Smooth muscle cell (in vitro differentiated cells): Measurements from ENCODE around the gene PLEK2. TPM values are rescaled to one million over a fixed set of nuclear protein-coding genes. Genes with fewer than 3 reads are reported as not detected.

Experiments
- DNase-seq: peaks from one replicate; lab custom pipeline; 2025; ENCODE audit not compliant: unreplicated experiment; lab: John Stamatoyannopoulos, UW
- H2AFZ ChIP-seq: fragments of 200-600 bp; sonication (generic); 2 replicates; pipeline ENCODE4 v1.6.0; 2016; ENCODE audit warnings: antibody characterized with exemption, low read depth, mild to moderate bottlenecking
- H3F3A ChIP-seq: fragments of 200-600 bp; sonication (generic); 2 replicates; pipeline ENCODE4 v1.6.0; 2017; ENCODE audit warnings: antibody characterized with exemption, low read depth
- H3K27ac ChIP-seq: fragments of 200-600 bp; sonication (generic); 2 replicates; pipeline ENCODE4 v1.5.1; 2016; ENCODE audit warnings: low read depth, mild to moderate bottlenecking
- H3K27me3 ChIP-seq: fragments of 200-600 bp; sonication (generic); 2 replicates; pipeline ENCODE4 v1.6.1; 2016; ENCODE audit warnings: low read depth, mild to moderate bottlenecking
- H3K36me3 ChIP-seq: fragments of 200-600 bp; sonication (generic); 2 replicates; pipeline ENCODE4 v1.5.1; 2016; ENCODE audit warnings: low read depth
- H3K4me1 ChIP-seq: fragments of 200-600 bp; sonication (generic); 2 replicates; pipeline ENCODE4 v1.5.1; 2016; ENCODE audit warnings: low read depth
- H3K4me2 ChIP-seq: fragments of 200-600 bp; sonication (generic); 2 replicates; pipeline ENCODE4 v1.6.0; 2016; ENCODE audit warnings: mild to moderate bottlenecking
- H3K4me3 ChIP-seq: fragments of 200-600 bp; sonication (generic); 2 replicates; pipeline ENCODE4 v1.5.1; 2016; ENCODE audit warnings: mild to moderate bottlenecking
- H3K79me2 ChIP-seq: fragments of 200-600 bp; sonication (generic); 2 replicates; pipeline ENCODE4 v1.6.0; 2016; ENCODE audit warnings: low read depth, mild to moderate bottlenecking
- H3K9ac ChIP-seq: fragments of 200-600 bp; sonication (generic); 2 replicates; pipeline ENCODE4 v1.6.0; 2016; ENCODE audit warnings: low read depth
- H3K9me3 ChIP-seq: fragments of 200-600 bp; sonication (generic); replicated peaks from 2 replicates; pipeline ENCODE4 v1.5.1; 2016; ENCODE audit warnings: low read depth
- H4K20me1 ChIP-seq: fragments of 200-600 bp; sonication (generic); 2 replicates; pipeline ENCODE4 v1.6.0; 2016; ENCODE audit warnings: low read depth
- CTCF ChIP-seq: fragments of 200-600 bp; sonication (generic); IDR thresholded peaks from 2 replicates; pipeline ENCODE4 v1.5.1; 2017; ENCODE audit warnings: borderline replicate concordance, mild to moderate bottlenecking, antibody characterized with exemption; ENCODE audit not compliant: insufficient read depth, poor library complexity, severe bottlenecking
- WGBS: methylation state at CpG from one replicate; pipeline ENCODE4 v1.1.7; 2016; ENCODE audit warnings: low lambda C conversion rate; 5-methylcytosine and 5-hydroxymethylcytosine counted together
- polyA plus RNA-seq: library from polyadenylated mRNA; unstranded; fragments of >200 nt; fragmentation: Nextera tagmentation; extraction: Ambion mirVana; gene quantifications from 2 replicates; pipeline ENCODE4 v1.2.1, GENCODE V29; 2016
- total RNA-seq: library from RNA; depleted of rRNA; stranded (reverse); fragments of >200 nt; gene quantifications from 2 replicates; pipeline ENCODE4 v1.2.3, GENCODE V29; 2014

The PLEK2 gene
- total and polyA plus RNA-seq, 2 experiments from 2014 or later: 1.6 to 3.1 TPM

DNA sequence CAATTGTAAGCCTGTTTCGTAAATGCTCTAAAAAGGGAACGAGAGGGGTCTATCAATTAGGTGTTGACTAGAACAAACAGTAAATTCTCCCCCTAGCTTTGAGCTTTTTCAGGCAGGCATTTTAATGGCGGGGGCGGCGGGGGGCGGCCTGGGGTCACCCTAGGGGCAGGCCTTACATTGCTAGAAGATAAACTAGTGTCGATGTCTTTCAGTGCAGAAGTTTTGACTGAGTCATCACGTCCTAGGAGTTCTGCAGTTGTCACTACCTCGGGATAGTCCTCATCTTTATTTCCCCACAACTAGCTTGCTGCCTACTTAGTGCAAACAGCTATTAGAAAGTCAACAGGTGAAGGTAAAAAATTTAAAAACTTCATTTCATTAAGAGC is 54.0 kb downstream of the PLEK2 start:
- H3K4me2 ChIP-seq: peak overlapping the region; percentile 97
- peaks cover 18% of the 10 kb centered on the region for H3K4me1 ChIP-seq
- peaks cover 81% of the 10 kb centered on the region for H4K20me1 ChIP-seq
- H3K79me2 ChIP-seq: peaks cover 88% of the 10 kb centered on the region
- H3F3A ChIP-seq: peaks cover 6% of the 10 kb centered on the region
- WGBS: 41% methylated on average over 9 of the region's 9 CpGs
- H3K36me3 ChIP-seq: no peaks in the 10 kb centered on the region
- H3K27me3 ChIP-seq: no peaks in the 10 kb centered on the region
- no peak for DNase-seq
- no peak for TF ChIP-seq CTCF
- peak overlapping the region; percentile 77 for H3K4me3 ChIP-seq
- H3K27ac ChIP-seq: peak overlapping the region; percentile 100
- no peak overlapping the region for H2AFZ ChIP-seq
- H3K9me3 ChIP-seq: no peaks in the 10 kb centered on the region
- H3K9ac ChIP-seq: peak overlapping the region; percentile 99

DNA sequence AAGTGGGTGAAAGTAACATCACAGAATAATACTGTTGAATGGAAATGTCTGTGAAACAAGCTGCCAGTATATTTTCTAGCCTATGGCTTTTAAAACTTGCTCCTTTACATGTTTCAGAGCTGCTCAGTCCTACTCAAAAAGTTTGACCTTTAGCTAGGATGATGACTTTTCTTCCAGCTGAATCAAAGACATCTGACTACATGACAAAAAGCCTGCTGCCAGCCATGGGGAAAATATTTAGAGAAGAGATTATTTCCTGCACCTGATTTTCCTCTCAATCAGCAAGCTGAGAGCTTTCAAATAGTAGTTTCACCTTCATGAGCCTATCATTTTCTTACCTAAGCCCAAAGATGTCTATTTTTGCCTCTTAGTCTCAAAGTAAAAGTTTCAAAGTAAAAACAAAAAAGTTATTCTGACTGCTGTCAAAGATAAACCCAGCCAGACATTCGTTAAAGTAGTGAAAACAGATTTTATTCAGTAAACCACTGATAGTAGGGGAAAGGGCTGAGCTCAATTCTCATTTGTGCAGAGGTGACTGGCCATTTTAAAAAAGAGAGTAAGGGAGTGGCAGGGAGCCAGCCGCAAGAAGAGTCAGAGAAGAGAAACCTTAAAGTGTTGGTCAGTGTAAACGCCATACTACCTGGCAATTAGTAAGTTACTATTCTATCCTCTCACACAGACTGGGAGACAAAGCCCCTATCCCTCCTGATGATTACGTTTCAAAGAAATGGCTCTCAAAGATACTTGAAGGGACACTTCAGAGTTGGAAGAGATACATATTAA is 54.6 kb downstream of the PLEK2 start:
- H3K9ac ChIP-seq: no peak overlapping the region
- no peaks in the 10 kb centered on the region for H3K9me3 ChIP-seq
- no peaks in the 10 kb centered on the region for H3K36me3 ChIP-seq
- peak overlapping the region; percentile 100 for H3K27ac ChIP-seq
- H4K20me1 ChIP-seq: peaks cover 79% of the 10 kb centered on the region
- no peak for TF ChIP-seq CTCF
- no peaks in the 10 kb centered on the region for H3K27me3 ChIP-seq
- H3F3A ChIP-seq: peaks cover 6% of the 10 kb centered on the region
- peaks cover 18% of the 10 kb centered on the region for H3K4me1 ChIP-seq
- peaks cover 84% of the 10 kb centered on the region for H3K79me2 ChIP-seq
- no peak overlapping the region for H2AFZ ChIP-seq
- DNase-seq: no peak
- WGBS: 72% methylated on average over 4 of the region's 4 CpGs
- peak overlapping the region; percentile 77 for H3K4me3 ChIP-seq
- peak overlapping the region; percentile 97 for H3K4me2 ChIP-seq

DNA sequence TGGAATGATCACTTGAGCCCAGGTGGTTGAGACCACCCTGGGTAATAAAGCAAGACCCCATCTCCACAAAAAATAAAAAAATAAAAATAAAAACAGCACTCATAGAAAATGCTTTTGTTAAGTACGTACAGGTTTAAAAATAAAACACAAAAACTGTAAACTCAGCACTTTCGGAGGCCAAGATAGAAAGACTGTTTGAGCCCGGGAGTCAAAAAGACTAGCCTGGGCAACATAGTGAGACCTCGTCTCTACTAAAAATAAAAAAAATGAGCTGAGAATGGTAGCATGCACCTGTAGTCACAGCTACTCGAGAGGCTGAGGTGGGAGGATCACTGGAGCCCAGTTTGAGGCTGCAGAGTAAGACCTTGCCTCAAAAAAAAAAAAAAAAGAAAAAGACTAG is 59.9 kb downstream of the PLEK2 start:
- WGBS: 99% methylated on average over 5 of the region's 5 CpGs
- no peaks in the 10 kb centered on the region for H3K9me3 ChIP-seq
- no peaks in the 10 kb centered on the region for H3K4me1 ChIP-seq
- no peak overlapping the region for H3K9ac ChIP-seq
- peaks cover 67% of the 10 kb centered on the region for H4K20me1 ChIP-seq
- no peaks in the 10 kb centered on the region for H3F3A ChIP-seq
- TF ChIP-seq CTCF: no peak
- H3K4me2 ChIP-seq: no peak overlapping the region
- no peak overlapping the region for H3K4me3 ChIP-seq
- H2AFZ ChIP-seq: no peak overlapping the region
- no peaks in the 10 kb centered on the region for H3K27me3 ChIP-seq
- no peak for DNase-seq
- peaks cover 46% of the 10 kb centered on the region for H3K79me2 ChIP-seq
- H3K27ac ChIP-seq: no peak overlapping the region
- peaks cover 23% of the 10 kb centered on the region for H3K36me3 ChIP-seq

DNA sequence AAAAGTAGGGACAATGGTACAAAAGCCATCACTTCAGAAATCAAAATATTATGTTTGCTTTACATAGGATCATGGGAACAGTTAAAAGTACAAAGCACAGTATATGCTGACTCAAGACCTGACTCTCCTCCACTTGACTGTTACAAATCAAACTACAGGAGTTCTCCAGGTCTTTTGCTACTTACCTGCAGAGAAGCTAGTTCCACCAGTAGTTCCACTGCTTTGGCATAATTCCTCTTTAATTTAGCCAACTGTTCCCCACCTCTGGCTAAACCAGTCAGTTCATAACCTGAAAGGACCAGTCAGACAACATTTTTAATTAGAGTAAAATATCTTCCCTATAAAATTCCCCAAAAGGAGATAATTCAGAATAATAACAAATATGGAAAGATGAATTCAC is 66.4 kb downstream of the PLEK2 start:
- H2AFZ ChIP-seq: no peak overlapping the region
- no peak overlapping the region for H3K27ac ChIP-seq
- H3K36me3 ChIP-seq: peaks cover 28% of the 10 kb centered on the region
- H3K4me3 ChIP-seq: no peak overlapping the region
- H3K9me3 ChIP-seq: no peaks in the 10 kb centered on the region
- TF ChIP-seq CTCF: no peak
- no peak overlapping the region for H3K4me2 ChIP-seq
- no peak for DNase-seq
- H3F3A ChIP-seq: no peaks in the 10 kb centered on the region
- no peaks in the 10 kb centered on the region for H3K4me1 ChIP-seq
- peaks cover 5% of the 10 kb centered on the region for H4K20me1 ChIP-seq
- H3K9ac ChIP-seq: no peak overlapping the region
- no peaks in the 10 kb centered on the region for H3K27me3 ChIP-seq
- peaks cover 3% of the 10 kb centered on the region for H3K79me2 ChIP-seq
